UCSD-AML1 (cell line): Measurements from ENCODE around the gene HTT-AS.

Experiments used
- DNase-seq: peaks from one replicate; lab custom pipeline; 2025; ENCODE audit not compliant: unreplicated experiment; lab: John Stamatoyannopoulos, UW

Gene HTT-AS

GRCh38 chr4:3031357-3032082 lies 42.8 kb downstream of the HTT-AS start:
- no peak for DNase-seq

GRCh38 chr4:3030566-3031356 lies 43.6 kb downstream of the HTT-AS start:
- DNase-seq = no peak

DNA sequence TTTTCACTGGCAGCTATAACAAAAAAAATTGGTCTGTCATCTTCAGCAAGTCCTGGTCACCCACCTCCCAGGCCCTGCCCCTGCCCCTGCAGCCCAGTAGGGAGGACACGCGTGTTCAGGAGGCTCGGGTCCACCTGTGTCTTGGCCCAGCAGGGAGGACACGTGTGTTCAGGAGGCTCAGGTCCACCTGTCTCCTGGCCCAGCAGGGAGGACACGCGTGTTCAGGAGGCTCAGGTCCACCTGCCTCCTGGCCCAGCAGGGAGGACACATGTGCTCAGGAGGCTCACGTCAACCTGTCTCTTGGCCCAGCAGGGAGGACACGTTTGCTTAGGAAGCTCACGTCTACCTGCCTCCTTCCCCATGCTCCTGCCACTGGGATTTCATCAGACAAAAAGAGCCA lies 44.9 kb downstream of the HTT-AS start:
- no peak for DNase-seq

GRCh38 chr4:3026540-3026939 lies 47.8 kb downstream of the HTT-AS start:
- DNase-seq = no peak

DNA sequence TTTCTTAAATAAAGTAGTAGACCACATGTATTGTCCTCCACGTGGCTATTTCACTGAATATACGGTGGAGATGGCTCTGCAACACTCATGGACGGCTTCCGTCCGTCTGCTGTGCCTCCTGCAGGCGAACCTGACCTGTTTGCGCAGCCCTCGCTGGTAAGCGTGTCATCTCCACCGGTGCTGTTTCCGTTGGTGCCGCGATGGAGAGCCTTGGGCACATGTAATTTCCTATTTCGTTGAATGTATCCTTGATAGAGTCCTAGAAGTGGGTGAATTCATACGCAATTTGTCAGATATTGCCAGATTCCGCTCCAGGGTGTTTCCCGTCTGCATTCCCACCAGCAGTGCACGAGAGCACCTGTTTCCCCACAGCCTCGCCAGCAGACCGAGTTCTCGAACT lies 48.5 kb downstream of the HTT-AS start:
- DNase-seq = no peak

- no peak for DNase-seq
Measured at GRCh38 chr4:3022651-3023050, 51.7 kb downstream of the HTT-AS start.

- no peak for DNase-seq
Measured at GRCh38 chr4:3022112-3022511, 52.2 kb downstream of the HTT-AS start.

- DNase-seq = no peak
Measured at GRCh38 chr4:3021627-3022026, 52.7 kb downstream of the HTT-AS start.

GRCh38 chr4:3021127-3021526 lies 53.2 kb downstream of the HTT-AS start:
- DNase-seq = no peak

GRCh38 chr4:3019145-3019846 lies 55.0 kb downstream of the HTT-AS start:
- no peak for DNase-seq

GRCh38 chr4:3017504-3017903 lies 56.8 kb downstream of the HTT-AS start:
- no peak for DNase-seq

GRCh38 chr4:3016961-3017360 lies 57.4 kb downstream of the HTT-AS start:
- no peak for DNase-seq

- DNase-seq = no peak
Measured at GRCh38 chr4:3013839-3014350, 60.4 kb downstream of the HTT-AS start.
